Upper lobe of left lung (tissue), 4 donors: Measurements from ENCODE around the gene CD84.

Experiments used
- CTCF ChIP-seq, 6 experiments: fragments of 450-650 bp in 4 of 6; fragments of 200-600 bp in 2 of 6; sonication (generic) in 2 of 6; IDR thresholded peaks; one replicate each; pipeline ENCODE4 v1.5.1; 2016 to 2019; ENCODE audit warnings: antibody characterized with exemption in 6 of 6
- EP300 ChIP-seq, 4 donors: sonication (generic); formaldehyde crosslinking; IDR thresholded peaks; one replicate each; pipeline ENCODE4 v1.5.1; 2017; ENCODE audit warnings: antibody characterized with exemption in 4 of 4, control low read depth in 2 of 4

GRCh38 chr1:160553778-160554177, 25.5 kb downstream of the CD84 start:
- no peak for TF ChIP-seq CTCF (IDR thresholded peaks at IDR 0.05)
- no peak for TF ChIP-seq EP300 (IDR thresholded peaks at IDR 0.05)
